ENCODE measurements around the gene TMEM272. TPM values are rescaled to one million over a fixed set of nuclear protein-coding genes. Genes with fewer than 3 reads are reported as not detected.

TMEM272 gene
- polyA plus RNA-seq, 1 of the 3 experiments (the other 2 are of a cell fraction), result not detected

- no peaks in the 10 kb centered on the region for H3K9me2 ChIP-seq
- H3K79me2 ChIP-seq (ENCODE audit: insufficient read depth), result 0 out of 2 replicates have a peak, but pooled peaks cover 4% of the 10 kb centered on the region
- ChIA-PET POLR2A (interaction anchor here (1.7 kb wide), 1 partner anchor 18 kb away, joined by 9 read pairs; no protein-coding TSS in a partner anchor), CTCF (interaction anchor here (0.7 to 1.8 kb wide), 6 partner anchors 10 to 371 kb away, joined by 3 to 8 read pairs (median 4); partner anchors contain the start of gene TMEM272)
- no peaks in the 10 kb centered on the region for H3K9me3 ChIP-seq
- H3K27me3 ChIP-seq (ENCODE audit: insufficient read depth), result no peaks in the 10 kb centered on the region
- H3K27ac ChIP-seq (ENCODE audit: low read depth in 2 of 2, low read length in 1 of 2), result peak overlapping the region; percentile 78 to 98
- DNase-seq, result peak; percentile 47
- peak overlapping the region; percentile 95 for H3K9ac ChIP-seq
- peak overlapping the region; percentile 87 for H2AFZ ChIP-seq (ENCODE audit: low read depth)
- TF ChIP-seq MXI1 (IDR thresholded peaks at IDR 0.05; ENCODE audit: low read depth, low read length), result 0 out of 2 replicates have a peak, but pooled peaks have one; percentile 22
- TF ChIP-seq TCF12 (IDR thresholded peaks at IDR 0.05), result no peak
- peak; percentile 54; the same call in 1 of the 2 replicates for TF ChIP-seq MAX (IDR thresholded peaks at IDR 0.05; ENCODE audit: low read depth)
- no peak for TF ChIP-seq JUND (IDR thresholded peaks at IDR 0.05)
- no peaks in the 10 kb centered on the region for H3K36me3 ChIP-seq (replicated peaks in 1 of 2; ENCODE audit: control insufficient read depth in 1 of 2, insufficient read depth in 2 of 2, low read length in 1 of 2)
- H3K4me3 ChIP-seq (ENCODE audit: low read depth in 2 of 2, low read length in 1 of 2), result peak overlapping the region; percentile 82 to 90
- peak overlapping the region; percentile 94 for H3K4me2 ChIP-seq
- peaks cover 16% of the 10 kb centered on the region for H3F3A ChIP-seq (replicated peaks; ENCODE audit: insufficient read depth)
- peaks cover 19 to 45% of the 10 kb centered on the region in 2 experiments for H3K4me1 ChIP-seq (ENCODE audit: control insufficient read depth in 1 of 2, insufficient read depth in 2 of 2, low read depth in 1 of 2, low read length in 1 of 2)
- WGBS (ENCODE audit: low lambda C conversion rate), result 25% methylated on average over 26 of the region's 31 CpGs
- H4K20me1 ChIP-seq (ENCODE audit: insufficient read depth), result no peaks in the 10 kb centered on the region
These were observed 40.4 kb downstream of the TMEM272 start for GRCh38 chr13:51804295-51805172.

GRCh38 chr13:51803422-51804294 lies 41.3 kb downstream of the TMEM272 start, which contains the start of gene DHRS12:
TSS of gene DHRS12 (minus strand) at chr13:51804163. CDS start at chr13:51799659, 4,504 bp downstream.
- Histone ChIP-seq H2AFZ (ENCODE audit: low read depth) (peak within 1 kb of the TSS; percentile 87), H3K36me3 (replicated peaks in 1 of 2; ENCODE audit: control insufficient read depth in 1 of 2, insufficient read depth in 2 of 2, low read length in 1 of 2) (no peaks in the 10 kb centered on the region), H3K9me3 (no peaks in the 10 kb centered on the region), H3K27ac (ENCODE audit: low read depth in 2 of 2, low read length in 1 of 2) (peak within 1 kb of the TSS; percentile 78 to 98), H4K20me1 (ENCODE audit: insufficient read depth) (no peaks in the 10 kb centered on the region), H3K79me2 (ENCODE audit: insufficient read depth) (0 out of 2 replicates have a peak, but pooled peaks cover 4% of the 10 kb centered on the region), H3F3A (replicated peaks; ENCODE audit: insufficient read depth) (peaks cover 16% of the 10 kb centered on the region), H3K9me2 (no peaks in the 10 kb centered on the region), H3K4me1 (ENCODE audit: control insufficient read depth in 1 of 2, insufficient read depth in 2 of 2, low read depth in 1 of 2, low read length in 1 of 2) (peaks cover 19 to 45% of the 10 kb centered on the region in 2 experiments), H3K27me3 (ENCODE audit: insufficient read depth) (no peaks in the 10 kb centered on the region), H3K9ac (peak within 1 kb of the TSS; percentile 95), H3K4me2 (peak within 1 kb of the TSS; percentile 94), H3K4me3 (ENCODE audit: low read depth in 2 of 2, low read length in 1 of 2) (peak within 1 kb of the TSS; percentile 82 to 90)
- DNase-seq, result peak; percentile 94
- ChIA-PET CTCF (interaction anchor here (1.4 to 1.5 kb wide), 4 partner anchors 10 to 518 kb away, joined by 3 to 5 read pairs (median 3); no protein-coding TSS in a partner anchor), POLR2A (interaction anchor here (0.7 to 2.2 kb wide), 3 partner anchors 17 to 350 kb away, joined by 3 to 13 read pairs (median 4); partner anchors contain the start of gene INTS6)
- TF ChIP-seq MAX (IDR thresholded peaks at IDR 0.05; ENCODE audit: low read depth), result peak; percentile 91
- 0 out of 2 replicates have a peak, but pooled peaks have one; percentile 7 for TF ChIP-seq USF2 (IDR thresholded peaks at IDR 0.05; ENCODE audit: borderline replicate concordance, low read depth, low read length)
- no peak for TF ChIP-seq NFIC (IDR thresholded peaks at IDR 0.05; ENCODE audit: borderline replicate concordance)
- TF ChIP-seq TAF1 (IDR thresholded peaks at IDR 0.05; ENCODE audit: borderline replicate concordance, low read depth, low read length), result peak; percentile 40; the same call in 1 of the 2 replicates
- TF ChIP-seq USF1 (IDR thresholded peaks at IDR 0.05; ENCODE audit: borderline replicate concordance, low read depth), result peak; percentile 66
- no peak for TF ChIP-seq MEF2A (IDR thresholded peaks at IDR 0.05; ENCODE audit: borderline replicate concordance, low read depth)
- no peak for TF ChIP-seq EZH2phosphoT487 (IDR thresholded peaks at IDR 0.05; ENCODE audit: borderline replicate concordance, low read depth)
- peak; percentile 59; the same call in 1 of the 2 replicates for TF ChIP-seq GABPA (IDR thresholded peaks at IDR 0.05; ENCODE audit: low read depth)
- TF ChIP-seq PBX3 (IDR thresholded peaks at IDR 0.05), result no peak
- no peak for TF ChIP-seq FOSL2 (IDR thresholded peaks at IDR 0.05; ENCODE audit: borderline replicate concordance, low read depth)
- 0 out of 2 replicates have a peak, but pooled peaks have one; percentile 2 for TF ChIP-seq RAD21 (IDR thresholded peaks at IDR 0.05; ENCODE audit: low read length)
- peak; percentile 83 for TF ChIP-seq POLR2AphosphoS5 (IDR thresholded peaks at IDR 0.05; ENCODE audit: low read depth, low read length)
- peak; percentile 70 for TF ChIP-seq ELF1 (IDR thresholded peaks at IDR 0.05)
- TF ChIP-seq SIN3A (IDR thresholded peaks at IDR 0.05; ENCODE audit: borderline replicate concordance, low read depth, low read length), result 0 out of 2 replicates have a peak, but pooled peaks have one; percentile 51
- TF ChIP-seq MXI1 (IDR thresholded peaks at IDR 0.05; ENCODE audit: low read depth, low read length), result peak; percentile 12; the same call in 1 of the 2 replicates
- 47% methylated on average over 7 of the region's 91 CpGs for WGBS (ENCODE audit: low lambda C conversion rate)

Data from SK-N-SH (cell line).